HUES64 (cell line): ENCODE data around the gene CLDN22.

Experiments used
- H3K27ac ChIP-seq: 2 replicates; pipeline ENCODE4 v1.7.0; 2013; ENCODE audit warnings: low read depth, low read length, inconsistent platforms
- H3K27me3 ChIP-seq: 2 replicates; pipeline ENCODE4 v1.6.1; 2013; ENCODE audit warnings: mild to moderate bottlenecking, low read length; ENCODE audit not compliant: insufficient read depth
- H3K36me3 ChIP-seq: 2 replicates; pipeline ENCODE4 v1.6.1; 2013; ENCODE audit warnings: mild to moderate bottlenecking, low read length; ENCODE audit not compliant: insufficient read depth
- H3K4me1 ChIP-seq: 2 replicates; pipeline ENCODE4 v1.6.1; 2013; ENCODE audit warnings: mild to moderate bottlenecking, low read length, moderate library complexity; ENCODE audit not compliant: insufficient read depth
- H3K4me3 ChIP-seq: 2 replicates; pipeline ENCODE4 v1.5.1; 2013; ENCODE audit warnings: mild to moderate bottlenecking, low read length, moderate library complexity
- H3K9ac ChIP-seq: 2 replicates; pipeline ENCODE4 v1.6.1; 2013; ENCODE audit warnings: mild to moderate bottlenecking, low read depth, low read length
- H3K9me3 ChIP-seq: 2 replicates; pipeline ENCODE4 v1.6.1; 2013; ENCODE audit warnings: low read depth, low read length; ENCODE audit not compliant: insufficient read depth
- WGBS: fragments of 150-250, 120-280 bp; methylation state at CpG from one replicate; pipeline ENCODE4 v1.1.7; 2013; ENCODE audit warnings: missing lambda C conversion rate; 5-methylcytosine and 5-hydroxymethylcytosine counted together

Gene CLDN22

GRCh38 chr4:183276106-183276505, 44.0 kb downstream of the CLDN22 start:
- no peaks in the 10 kb centered on the region for H3K27me3 ChIP-seq
- no peak overlapping the region for H3K9ac ChIP-seq
- no CpG with 5 or more reads among the region's 1 CpG for WGBS
- peaks cover 31% of the 10 kb centered on the region for H3K9me3 ChIP-seq
- H3K4me1 ChIP-seq: no peaks in the 10 kb centered on the region
- H3K4me3 ChIP-seq: no peak overlapping the region
- H3K36me3 ChIP-seq: peaks cover 69% of the 10 kb centered on the region
- H3K27ac ChIP-seq: no peak overlapping the region

- Histone ChIP-seq H3K36me3 (peaks cover 92% of the 10 kb centered on the region), H3K9me3 (peaks cover 31% of the 10 kb centered on the region), H3K27ac (no peak overlapping the region), H3K27me3 (no peaks in the 10 kb centered on the region), H3K9ac (no peak overlapping the region), H3K4me1 (no peaks in the 10 kb centered on the region), H3K4me3 (no peak overlapping the region)
- WGBS: 82% methylated on average over 3 of the region's 3 CpGs
Observed at GRCh38 chr4:183272384-183272783, 47.7 kb downstream of the CLDN22 start.

- Histone ChIP-seq H3K27me3 (no peaks in the 10 kb centered on the region), H3K27ac (no peak overlapping the region), H3K36me3 (peaks cover 97% of the 10 kb centered on the region), H3K4me1 (peaks cover 4% of the 10 kb centered on the region; the same call in 1 of the 2 replicates), H3K9me3 (no peaks in the 10 kb centered on the region), H3K9ac (no peak overlapping the region), H3K4me3 (no peak overlapping the region)
- WGBS: 96% methylated on average over 9 of the region's 9 CpGs
Observed at GRCh38 chr4:183268556-183268955, 51.5 kb downstream of the CLDN22 start.
